Colonic mucosa (tissue), 4 donors: ENCODE data around the gene TVP23A. TPM values are rescaled to one million over a fixed set of nuclear protein-coding genes. Genes with fewer than 3 reads are reported as not detected.
"Not testable (repeated sequence)": the region's sequence is repeated elsewhere in the genome, so short reads cannot be mapped to it uniquely, and the experiment has no call there.

Experiments used
- DNase-seq: peaks from one replicate; pipeline ENCODE4 v3.0.0-alpha.2; 2020
- H3K27ac ChIP-seq: fragments of 200-600 bp; one replicate; pipeline ENCODE4 v1.8.0; 2021
- H3K27me3 ChIP-seq: fragments of 200-600 bp; one replicate; pipeline ENCODE4 v1.8.0; 2021
- H3K36me3 ChIP-seq: fragments of 200-600 bp; one replicate; pipeline ENCODE4 v1.8.0; 2021
- H3K4me1 ChIP-seq: fragments of 200-600 bp; one replicate; pipeline ENCODE4 v1.8.0; 2021; ENCODE audit warnings: mild to moderate bottlenecking
- H3K4me3 ChIP-seq: fragments of 200-600 bp; one replicate; pipeline ENCODE4 v1.8.0; 2021
- H3K9ac ChIP-seq, 2 donors: one replicate each; pipeline ENCODE4 v1.7.0; 2013; ENCODE audit warnings: control low read depth in 2 of 2, low read depth in 2 of 2, low read length in 2 of 2
- H3K9me3 ChIP-seq: fragments of 200-600 bp; one replicate; pipeline ENCODE4 v1.8.0; 2021
- CTCF ChIP-seq: fragments of 200-600 bp; IDR thresholded peaks from one replicate; pipeline ENCODE4 v1.8.0; 2022; ENCODE audit warnings: antibody characterized with exemption, mild to moderate bottlenecking
- intact Hi-C: fragments of 100-400 bp; cut with DNase I; formaldehyde crosslinking; loops from one replicate; pipeline ENCODE4 v1.14.1; 2022
- total RNA-seq, 2 donors: library from RNA; stranded (reverse); fragmentation: NEBNext Ultra II Directional in 1 of 2; extraction: Animal tissue kit (Norgen Biotek cat#: 25700) in 1 of 2; gene quantifications; one replicate each; pipeline ENCODE4 v1.2.1, GENCODE V29; 2021
- donor health status: healthy.
- donor health status: DM: no; HTN: no; CAD: no.
- donor health status: DM: no; HTN: no; CAD: no.

Gene TVP23A
- total RNA-seq, 2 donors from 2014 or later, result 0.19 TPM; not detected in 1

- no peaks in the 10 kb centered on the region for H3K4me1 ChIP-seq
- no peak overlapping the region for H3K9ac ChIP-seq
- no peaks in the 10 kb centered on the region for H3K36me3 ChIP-seq
- no peak overlapping the region for H3K27ac ChIP-seq
- no peaks in the 10 kb centered on the region for H3K27me3 ChIP-seq
- no peaks in the 10 kb centered on the region for H3K9me3 ChIP-seq
- DNase-seq, result no peak
- TF ChIP-seq CTCF, result no peak
- intact Hi-C loops, result no loop called here
- H3K4me3 ChIP-seq, result no peak overlapping the region
Observed at GRCh38 chr16:10787304-10787703, 31.3 kb downstream of the TVP23A start.

- H3K9me3 ChIP-seq, result no peaks in the 10 kb centered on the region
- DNase-seq, result no peak
- no peak overlapping the region for H3K9ac ChIP-seq
- no peak overlapping the region for H3K4me3 ChIP-seq
- H3K27me3 ChIP-seq, result no peaks in the 10 kb centered on the region
- TF ChIP-seq CTCF, result no peak
- H3K4me1 ChIP-seq, result no peaks in the 10 kb centered on the region
- H3K27ac ChIP-seq, result no peak overlapping the region
- intact Hi-C loops, result no loop called here
- no peaks in the 10 kb centered on the region for H3K36me3 ChIP-seq
Observed at GRCh38 chr16:10782628-10783027, 36.0 kb downstream of the TVP23A start.

GRCh38 chr16:10780628-10781027 is 38.0 kb downstream of the TVP23A start:
- intact Hi-C loops, result no loop called here
- Histone ChIP-seq H3K27me3 (no peaks in the 10 kb centered on the region), H3K4me1 (no peaks in the 10 kb centered on the region), H3K27ac (no peak overlapping the region), H3K4me3 (no peak overlapping the region), H3K9ac (no peak overlapping the region), H3K36me3 (no peaks in the 10 kb centered on the region), H3K9me3 (no peaks in the 10 kb centered on the region)
- DNase-seq, result no peak
- TF ChIP-seq CTCF, result no peak

- H3K27ac ChIP-seq, H3K36me3 ChIP-seq, H3K4me3 ChIP-seq, DNase-seq, H3K9me3 ChIP-seq, H3K27me3 ChIP-seq, H3K9ac ChIP-seq, H3K4me1 ChIP-seq, intact Hi-C loops: not testable (repeated sequence)
Observed at GRCh38 chr16:10779908-10780307, 38.7 kb downstream of the TVP23A start.

GRCh38 chr16:10777356-10777755 is 41.2 kb downstream of the TVP23A start:
- Histone ChIP-seq H3K4me3 (no peak overlapping the region), H3K9ac (no peak overlapping the region), H3K4me1 (no peaks in the 10 kb centered on the region), H3K27ac (no peak overlapping the region), H3K36me3 (no peaks in the 10 kb centered on the region), H3K9me3 (no peaks in the 10 kb centered on the region), H3K27me3 (no peaks in the 10 kb centered on the region)
- intact Hi-C loops, result no loop called here
- TF ChIP-seq CTCF, result no peak
- no peak for DNase-seq

GRCh38 chr16:10776923-10777322 is 41.7 kb downstream of the TVP23A start:
- H3K27me3 ChIP-seq, H3K4me1 ChIP-seq, H3K9ac ChIP-seq, H3K9me3 ChIP-seq, H3K36me3 ChIP-seq, H3K27ac ChIP-seq, intact Hi-C loops, DNase-seq, H3K4me3 ChIP-seq: not testable (repeated sequence)

GRCh38 chr16:10776280-10776679 is 42.3 kb downstream of the TVP23A start:
- intact Hi-C loops, result no loop called here
- TF ChIP-seq CTCF, result no peak
- no peaks in the 10 kb centered on the region for H3K27me3 ChIP-seq
- no peak overlapping the region for H3K9ac ChIP-seq
- no peaks in the 10 kb centered on the region for H3K9me3 ChIP-seq
- no peak overlapping the region for H3K4me3 ChIP-seq
- no peaks in the 10 kb centered on the region for H3K36me3 ChIP-seq
- no peak for DNase-seq
- H3K4me1 ChIP-seq, result no peaks in the 10 kb centered on the region
- H3K27ac ChIP-seq, result no peak overlapping the region
